NCI-H82 treated with DMSO at 0.1 percent for 48 hours (cell line): ENCODE data around the gene HBP1.
"Not testable (repeated sequence)": the region's sequence is repeated elsewhere in the genome, so short reads cannot be mapped to it uniquely, and the experiment has no call there.

Source experiments
- DNase-seq: peaks from one replicate; lab custom pipeline; 2025; ENCODE audit not compliant: unreplicated experiment; lab: John Stamatoyannopoulos, UW

The HBP1 gene, protein sequence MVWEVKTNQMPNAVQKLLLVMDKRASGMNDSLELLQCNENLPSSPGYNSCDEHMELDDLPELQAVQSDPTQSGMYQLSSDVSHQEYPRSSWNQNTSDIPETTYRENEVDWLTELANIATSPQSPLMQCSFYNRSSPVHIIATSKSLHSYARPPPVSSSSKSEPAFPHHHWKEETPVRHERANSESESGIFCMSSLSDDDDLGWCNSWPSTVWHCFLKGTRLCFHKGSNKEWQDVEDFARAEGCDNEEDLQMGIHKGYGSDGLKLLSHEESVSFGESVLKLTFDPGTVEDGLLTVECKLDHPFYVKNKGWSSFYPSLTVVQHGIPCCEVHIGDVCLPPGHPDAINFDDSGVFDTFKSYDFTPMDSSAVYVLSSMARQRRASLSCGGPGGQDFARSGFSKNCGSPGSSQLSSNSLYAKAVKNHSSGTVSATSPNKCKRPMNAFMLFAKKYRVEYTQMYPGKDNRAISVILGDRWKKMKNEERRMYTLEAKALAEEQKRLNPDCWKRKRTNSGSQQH

DNA sequence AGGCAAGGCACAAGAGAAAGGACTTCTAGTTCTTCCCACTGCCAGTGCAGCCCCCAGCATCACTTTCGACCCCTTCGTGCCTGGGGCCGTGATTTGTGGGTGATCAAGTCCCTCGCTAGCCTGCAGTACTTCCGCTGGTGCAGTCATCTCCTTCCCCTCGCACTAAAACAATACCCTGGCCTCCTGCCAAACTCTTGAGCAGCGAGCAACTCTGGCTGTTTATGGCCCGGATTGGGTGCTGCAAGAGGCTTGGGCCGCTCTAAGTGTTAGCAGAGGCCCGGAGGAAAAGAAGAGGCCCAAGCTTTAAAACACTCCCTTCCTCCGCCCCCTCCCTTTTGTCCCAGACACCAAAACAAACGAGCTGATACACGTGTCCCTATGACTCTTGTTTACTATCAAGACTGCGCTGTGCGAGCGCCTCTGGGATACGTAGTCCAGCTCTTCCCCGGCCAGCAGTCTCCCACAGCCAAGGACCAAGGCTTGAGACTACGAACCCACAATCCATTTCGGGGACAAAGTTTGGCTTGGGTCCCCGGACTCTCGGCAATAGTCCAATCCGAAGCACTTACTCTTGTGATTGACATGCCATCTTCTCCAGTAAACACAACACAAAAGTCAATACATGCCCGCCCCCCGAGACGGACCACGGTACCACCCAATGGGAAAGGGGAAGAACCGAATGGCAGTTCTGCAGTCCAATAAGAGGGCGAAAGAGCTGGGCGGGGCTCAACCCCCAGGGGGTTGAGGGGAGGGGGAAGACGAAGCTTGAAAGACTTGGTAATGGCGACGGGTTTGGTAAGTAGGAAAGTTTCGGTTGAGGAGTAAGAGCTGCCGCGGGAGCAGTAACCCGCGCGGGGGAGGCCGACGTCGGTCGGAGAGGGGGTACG is at the start of gene HBP1:
Gene HBP1, plus strand, starts transcription at position 771 of the 887 bp plus-strand sequence. CDS start 10,891 bp downstream, outside the sequence.
- DNase-seq: peak; percentile 98

DNA sequence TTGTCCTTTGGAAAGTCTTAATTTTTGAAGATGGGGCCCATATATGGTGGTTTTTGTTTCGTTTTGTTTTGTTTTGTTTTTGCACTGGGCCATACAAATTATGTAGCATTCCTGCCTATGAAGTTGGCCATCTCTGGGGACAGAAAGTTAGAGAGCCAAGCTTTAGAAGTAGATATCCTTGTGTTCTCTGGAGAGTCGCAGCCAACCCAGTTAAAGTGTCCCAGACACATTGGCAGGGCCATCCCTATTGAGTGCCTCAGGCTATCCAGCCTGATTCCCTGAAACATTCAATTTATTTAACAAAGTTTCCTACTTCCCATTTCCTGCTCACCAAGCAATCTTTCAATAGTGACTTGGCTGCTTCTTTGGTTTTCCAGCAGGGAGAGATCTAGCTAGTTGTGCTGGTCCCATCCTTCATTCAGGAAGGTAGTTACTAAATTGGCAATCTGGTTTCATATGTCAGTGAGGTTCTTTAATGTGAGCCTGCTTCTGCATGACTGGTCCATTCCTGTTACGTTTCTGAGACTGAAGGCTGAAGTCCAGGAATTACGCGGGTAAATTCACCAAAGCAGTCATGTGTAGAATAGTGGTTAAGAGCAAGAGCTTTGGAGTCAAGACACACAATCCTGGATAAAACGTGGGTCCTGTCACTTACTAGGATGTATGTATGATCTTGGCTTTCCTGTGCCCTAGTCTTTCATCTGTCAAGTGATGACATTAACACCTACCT is 49.3 kb upstream of the HBP1 start:
- DNase-seq: no peak

DNA sequence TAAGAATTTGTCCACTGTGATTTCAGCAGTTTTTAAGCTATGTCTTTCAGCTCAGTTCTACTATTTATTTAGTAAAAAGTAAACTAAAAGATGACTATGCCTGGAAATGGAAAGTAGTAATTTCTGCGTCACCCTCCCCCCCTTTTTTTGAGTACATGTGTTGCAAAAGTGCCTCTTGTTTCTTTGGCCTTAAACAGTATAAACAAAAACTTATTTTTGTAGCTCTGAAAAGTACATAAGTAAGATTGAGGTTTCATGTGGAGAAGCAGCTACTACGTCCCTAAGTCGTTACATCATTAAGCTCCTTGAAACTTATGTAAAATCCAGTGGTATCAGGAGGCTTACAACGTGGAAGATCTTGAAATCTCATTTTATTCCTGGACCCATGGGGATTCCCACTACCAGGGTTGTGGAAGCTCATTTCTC is 46.3 kb upstream of the HBP1 start:
- DNase-seq: no peak

DNA sequence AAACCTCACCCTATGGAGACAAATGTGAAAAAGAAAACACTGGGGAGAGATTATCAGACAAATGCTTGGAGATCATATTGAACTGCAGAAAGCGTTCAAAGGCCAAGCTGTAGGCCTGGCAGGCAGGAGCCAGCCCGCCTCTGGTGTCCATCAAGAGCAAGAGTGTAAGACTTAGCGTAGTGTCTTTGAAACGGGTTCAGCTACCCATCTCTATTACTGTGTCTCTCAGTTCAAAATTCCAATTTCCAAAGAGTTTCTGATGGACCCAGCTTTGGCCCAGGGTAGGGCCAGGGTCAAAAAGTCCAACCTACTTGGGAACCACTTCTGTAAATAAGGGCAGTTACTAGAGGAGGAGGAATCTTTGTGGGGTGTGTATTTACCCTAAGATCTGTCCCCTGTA is 45.4 kb upstream of the HBP1 start:
- DNase-seq: no peak

DNA sequence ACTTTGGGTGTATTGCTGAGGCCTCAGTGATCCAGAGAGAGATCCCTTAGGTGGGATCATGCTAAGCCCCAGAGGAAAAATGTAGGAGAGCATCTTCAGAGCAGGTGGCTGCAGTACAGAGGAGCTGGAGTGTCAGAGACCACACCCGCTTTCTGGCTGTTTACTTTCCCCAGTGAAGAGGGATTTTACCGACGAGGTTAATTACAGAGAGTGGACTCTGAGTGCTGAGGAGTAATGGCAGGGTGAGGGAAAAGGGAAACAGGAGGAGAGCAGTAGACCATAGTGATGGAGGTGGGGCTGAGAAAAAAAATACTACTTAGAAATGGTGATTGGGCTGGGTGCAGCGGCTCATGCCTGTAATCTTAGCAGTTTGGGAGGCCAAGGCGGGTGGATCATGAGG is 43.3 kb upstream of the HBP1 start:
- DNase-seq: no peak

DNA sequence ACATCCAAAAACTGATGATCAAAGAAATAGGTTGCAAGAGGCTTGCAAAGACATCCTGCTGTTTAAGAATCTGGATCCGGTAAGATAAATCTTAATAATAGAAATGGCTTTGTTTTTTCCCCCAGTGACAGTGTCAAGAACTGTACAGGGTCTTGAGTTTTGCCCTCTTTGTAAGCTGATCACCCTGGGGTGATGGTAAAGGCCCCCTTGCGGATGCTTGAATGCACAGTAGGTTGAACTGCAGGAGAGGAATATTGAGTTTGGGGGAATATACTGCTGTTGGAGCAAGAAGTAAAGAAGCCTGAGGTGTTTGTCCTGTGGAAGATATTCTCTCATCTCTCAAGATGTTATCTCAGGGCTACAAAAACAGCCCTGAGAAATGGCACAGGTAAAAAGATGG is 40.6 kb upstream of the HBP1 start:
- no peak for DNase-seq

DNA sequence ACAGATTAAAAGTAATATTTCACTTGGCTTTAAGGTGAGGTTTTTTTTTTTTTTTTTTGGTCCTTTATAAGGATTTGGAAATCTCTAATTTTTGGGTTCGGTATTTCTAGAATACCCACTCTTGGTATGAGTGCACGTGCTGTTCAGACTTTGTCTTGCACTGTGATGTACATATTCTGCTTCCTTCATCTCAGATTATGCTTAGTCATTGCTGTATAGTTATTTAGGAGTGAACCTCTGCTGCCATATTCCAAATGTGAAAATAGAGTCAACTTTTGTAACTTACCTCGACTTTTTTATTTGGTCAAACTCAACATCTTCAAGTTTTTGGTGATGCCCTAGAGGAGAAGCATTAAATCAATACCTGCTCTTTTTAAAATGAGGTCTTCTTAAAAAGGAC is 40.1 kb upstream of the HBP1 start:
- DNase-seq: no peak

DNA sequence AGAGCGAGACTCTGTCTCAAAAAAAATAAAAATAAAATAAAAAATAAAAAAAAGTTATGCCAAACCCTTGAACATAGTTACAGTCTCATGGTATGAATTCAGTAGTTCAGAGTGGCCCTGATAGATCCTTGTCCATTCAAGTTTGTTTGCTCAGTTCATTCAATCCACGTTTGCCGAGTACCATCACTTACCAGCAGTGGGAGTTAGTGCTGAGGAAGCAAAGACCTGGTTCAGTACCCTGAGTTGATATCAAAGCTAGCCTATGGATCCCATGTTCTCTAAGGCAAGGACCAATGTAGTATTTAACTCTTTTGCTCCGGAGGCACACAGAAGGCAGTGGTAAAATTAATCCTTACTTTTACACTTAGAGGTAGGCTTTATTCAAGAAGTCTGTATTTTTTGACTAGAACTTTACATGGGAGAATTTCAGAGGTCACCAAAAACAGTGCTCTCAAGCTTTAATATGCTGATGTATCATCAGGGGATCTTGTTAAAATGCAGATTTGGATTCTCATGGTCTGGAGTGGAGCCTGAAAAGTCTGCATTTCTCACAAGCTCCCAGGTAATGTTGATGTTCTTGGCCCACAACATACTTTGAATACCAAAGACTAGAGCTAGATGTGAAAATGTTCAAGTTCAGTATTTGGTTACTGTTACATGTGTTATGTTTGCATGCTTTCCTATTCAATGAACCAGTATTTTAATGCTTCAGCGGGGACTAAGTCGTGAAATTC is 38.1 kb upstream of the HBP1 start:
- no peak for DNase-seq

DNA sequence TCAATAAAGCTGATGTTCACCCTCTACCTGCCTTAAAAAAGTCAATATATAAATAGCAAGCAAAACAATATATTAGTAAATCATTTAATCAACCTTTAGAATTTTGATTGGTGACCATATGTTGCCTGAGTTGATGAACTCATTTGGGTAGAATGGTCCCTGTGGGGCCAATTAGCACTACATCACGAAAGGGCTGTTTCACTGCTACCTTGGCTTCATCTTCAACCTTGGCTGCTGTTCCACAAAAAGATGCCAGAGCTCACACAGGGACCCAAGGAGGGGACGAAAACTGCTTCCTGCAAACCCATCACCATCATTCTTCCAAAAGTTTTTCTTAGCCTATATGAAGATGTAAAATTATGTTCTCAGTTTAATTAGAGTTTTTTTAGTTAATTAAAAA is 35.4 kb upstream of the HBP1 start:
- DNase-seq: no peak

DNA sequence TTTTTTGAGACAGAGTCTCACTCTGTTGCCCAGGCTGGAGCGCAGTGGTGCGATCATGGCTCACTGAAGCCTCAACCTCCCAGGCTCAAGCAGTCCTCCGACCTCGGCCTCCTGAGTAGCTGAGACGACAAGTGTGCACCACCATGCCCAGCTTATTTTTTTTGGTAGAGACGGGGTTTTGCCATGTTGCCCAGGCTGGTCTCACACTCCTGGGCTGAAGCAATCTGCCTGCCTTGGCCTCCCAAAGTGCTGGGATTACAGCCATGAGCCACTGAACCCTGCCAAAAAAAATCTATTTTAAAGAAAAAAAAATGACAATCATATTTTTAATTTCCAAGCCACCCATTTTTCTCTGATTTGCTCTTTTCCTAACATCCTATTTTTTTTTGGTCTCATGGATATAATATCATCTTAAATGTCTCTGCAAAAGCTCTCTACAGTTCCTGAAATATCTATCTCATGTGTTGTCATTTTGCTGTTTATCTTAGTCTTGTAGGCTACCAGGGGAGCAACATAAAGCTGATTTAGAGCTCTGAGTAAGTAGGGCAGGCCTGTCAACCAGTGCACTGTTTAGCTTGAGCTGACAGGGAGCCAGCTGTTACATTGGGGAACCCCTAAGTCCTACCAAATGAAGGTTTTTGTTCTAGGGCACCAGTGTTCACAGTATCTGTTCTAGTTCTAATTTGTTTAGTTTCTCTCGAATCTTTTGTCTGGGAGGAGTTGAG is 29.9 kb upstream of the HBP1 start:
- DNase-seq: no peak

DNA sequence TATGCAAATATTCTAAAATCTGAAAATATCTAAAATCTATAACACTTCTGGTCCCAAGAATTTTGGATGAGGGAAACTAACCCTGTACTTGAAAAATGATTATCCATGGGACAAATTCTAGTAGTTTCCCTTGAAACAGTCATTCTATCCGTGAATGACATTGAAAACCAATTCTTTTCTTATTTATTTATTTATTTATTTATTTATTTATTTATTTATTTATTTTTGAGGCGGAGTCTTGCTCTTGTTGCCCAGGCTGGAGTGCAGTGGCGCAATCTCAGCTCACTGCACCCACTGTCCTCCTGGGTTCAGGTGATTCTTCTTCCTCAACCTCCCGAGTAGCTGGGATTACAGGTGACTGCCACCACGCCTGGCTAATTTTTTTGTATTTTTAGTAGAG is 24.9 kb upstream of the HBP1 start:
- not testable (repeated sequence) for DNase-seq

DNA sequence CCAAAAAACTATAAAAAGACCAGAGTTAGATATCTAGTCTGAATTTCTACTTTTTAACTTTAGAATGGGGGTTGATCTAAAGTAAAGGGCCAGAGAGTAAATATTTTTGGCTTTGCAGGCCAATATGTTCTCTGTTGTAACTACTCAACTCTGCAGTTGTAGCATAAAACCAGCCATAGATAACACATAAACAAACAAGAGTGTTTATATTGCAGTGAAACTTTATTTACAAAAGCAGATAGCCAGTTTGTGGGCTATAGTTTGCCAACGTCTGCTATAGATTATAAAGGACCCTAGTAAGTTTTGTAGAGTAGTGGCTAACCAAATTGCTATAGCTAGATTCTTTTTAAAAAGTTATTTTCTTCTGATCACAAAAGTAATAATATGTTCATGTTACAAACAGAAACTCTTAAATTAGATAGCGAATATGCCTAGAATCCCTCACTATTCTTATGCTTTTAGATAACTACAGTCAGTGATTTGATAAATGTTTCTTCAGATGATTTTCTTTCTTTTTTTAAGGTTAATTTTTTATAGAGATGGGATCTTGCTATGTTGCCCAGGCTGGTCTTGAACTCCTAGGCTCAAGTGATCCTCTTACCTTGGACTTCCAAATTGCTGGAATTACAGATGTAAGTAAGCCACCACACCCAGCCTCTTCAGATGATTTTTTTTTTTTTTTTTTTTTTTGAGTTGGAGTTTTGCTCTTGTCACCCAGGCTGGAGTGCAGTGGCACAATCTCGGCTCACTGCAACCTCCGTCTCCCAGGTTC is 23.6 kb upstream of the HBP1 start:
- DNase-seq: no peak

DNA sequence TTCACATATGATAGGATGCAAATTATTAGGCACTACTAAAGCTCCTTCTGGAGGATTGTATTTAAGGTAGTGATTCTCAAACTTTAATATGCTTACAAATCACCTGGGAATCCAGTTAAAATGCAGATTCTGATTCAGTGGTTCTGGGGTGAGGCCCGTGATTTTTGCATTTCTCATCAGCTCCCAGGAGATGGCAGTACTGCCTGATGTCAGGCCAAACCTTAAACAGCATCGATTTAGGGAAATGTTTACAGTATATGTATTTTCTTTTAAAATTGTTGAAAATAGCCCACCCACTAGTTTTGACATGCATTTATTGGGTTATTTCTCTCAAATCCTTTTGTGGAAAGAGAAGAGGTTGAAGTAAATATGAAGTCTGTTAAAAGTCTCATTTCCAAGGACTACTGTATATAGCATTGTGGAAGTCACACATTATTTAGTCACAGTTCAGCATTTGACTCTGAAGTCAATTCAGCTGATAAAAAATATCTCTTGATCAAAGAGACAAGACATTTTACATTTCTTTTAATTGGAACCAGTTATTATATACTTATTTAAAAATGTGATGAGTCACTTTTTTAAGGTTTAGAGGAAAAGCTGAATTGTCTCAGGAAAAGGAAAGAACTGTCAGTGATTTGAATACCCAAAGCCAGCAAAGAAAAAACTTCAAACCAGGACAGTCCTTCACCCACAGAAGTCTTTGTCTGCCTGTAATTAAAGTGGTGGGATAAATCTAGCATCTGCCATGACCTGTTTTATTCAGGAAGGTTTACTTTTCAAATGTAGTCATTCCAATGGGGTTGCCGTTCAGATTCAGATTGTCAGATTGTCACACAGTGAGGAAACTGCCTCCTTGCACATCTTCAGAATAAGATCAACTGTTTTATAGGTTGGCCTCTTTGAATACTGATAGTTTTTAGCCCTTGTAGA is 21.1 kb upstream of the HBP1 start:
- no peak for DNase-seq

DNA sequence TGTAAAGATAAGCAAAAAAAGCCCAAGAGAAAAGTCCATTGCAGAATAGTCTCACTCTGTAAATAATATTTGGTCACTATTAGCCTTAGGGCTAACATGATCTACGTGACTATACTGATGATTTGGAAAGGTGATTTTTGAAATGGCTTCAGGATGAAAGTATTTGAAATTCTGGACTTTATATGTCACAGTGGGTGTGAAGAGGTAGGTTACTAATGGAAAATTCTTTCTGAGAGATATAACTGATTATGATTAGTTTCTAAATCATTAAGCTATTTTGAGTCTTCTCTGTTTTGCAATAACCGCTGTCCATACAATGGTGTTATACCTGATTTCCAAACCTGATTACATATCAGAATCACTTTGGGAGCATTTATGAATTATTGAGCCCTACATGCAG is 20.1 kb upstream of the HBP1 start:
- DNase-seq: no peak

DNA sequence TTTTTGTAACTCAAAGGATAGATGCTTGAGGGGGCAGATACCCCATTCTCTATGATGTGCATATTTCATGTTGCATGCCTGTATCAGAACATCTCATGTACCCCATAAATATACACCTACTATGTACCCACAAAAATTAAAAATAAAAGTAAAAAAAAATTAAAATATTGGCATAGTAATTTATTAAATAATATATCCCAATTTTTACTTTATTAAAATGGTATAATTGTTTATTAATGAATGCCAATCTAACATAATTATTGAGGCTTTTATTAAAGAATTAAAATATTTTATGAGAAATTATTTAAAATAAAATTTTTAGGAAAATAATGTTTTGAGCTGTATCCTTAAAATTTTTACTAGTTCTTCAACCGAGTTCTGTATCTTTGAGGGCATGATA is 18.9 kb upstream of the HBP1 start:
- no peak for DNase-seq

DNA sequence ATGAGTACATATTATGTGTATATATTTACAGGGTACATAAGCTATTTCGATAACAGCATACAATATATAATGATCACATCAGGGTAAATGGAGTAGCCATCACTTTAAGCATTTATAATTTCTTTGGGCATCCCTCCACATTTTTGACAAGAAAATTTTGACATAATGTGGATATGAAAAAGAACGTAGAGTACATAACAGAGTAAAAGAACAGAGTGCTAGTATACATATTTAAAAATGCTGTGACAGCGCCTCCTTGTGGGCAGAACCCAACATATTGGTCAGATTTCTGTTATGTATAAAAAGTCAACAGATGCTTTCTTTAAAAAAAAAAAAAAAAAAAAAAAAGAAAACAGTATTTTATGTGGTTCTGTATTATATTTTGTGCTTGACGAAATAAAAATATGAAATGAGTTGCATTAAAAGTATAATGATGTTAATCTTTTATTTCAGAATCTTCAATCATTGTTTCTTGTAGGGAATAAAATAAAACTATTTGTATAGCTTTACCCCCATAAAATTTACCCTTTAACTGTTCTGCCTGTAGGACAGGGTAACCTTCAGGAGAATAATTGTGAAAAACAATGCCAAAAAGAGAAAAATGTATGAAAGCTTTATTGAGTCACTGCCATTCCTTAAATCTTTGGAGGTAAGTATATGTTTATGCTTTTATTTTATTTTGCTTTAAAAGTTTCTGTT is 18.3 kb upstream of the HBP1 start:
- DNase-seq: peak; percentile 10

DNA sequence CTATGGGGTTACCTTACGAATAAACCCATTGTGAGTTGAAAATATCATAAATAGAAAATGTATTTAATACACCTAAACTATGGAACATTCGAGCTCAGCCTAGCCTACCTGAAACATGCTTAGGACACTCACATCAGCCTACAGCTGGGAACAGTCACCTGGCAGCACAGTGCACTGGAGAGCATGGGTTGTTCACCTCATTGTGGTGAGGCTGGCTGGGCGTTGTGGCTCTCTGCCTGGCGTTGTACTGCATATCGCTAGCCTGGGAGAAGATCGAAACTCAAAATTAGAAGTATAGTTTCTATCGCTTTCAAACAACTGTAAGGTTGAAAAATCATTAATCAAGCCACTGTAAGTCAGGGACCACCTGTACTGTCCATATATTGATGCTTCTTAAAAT is 17.3 kb upstream of the HBP1 start:
- DNase-seq: no peak

DNA sequence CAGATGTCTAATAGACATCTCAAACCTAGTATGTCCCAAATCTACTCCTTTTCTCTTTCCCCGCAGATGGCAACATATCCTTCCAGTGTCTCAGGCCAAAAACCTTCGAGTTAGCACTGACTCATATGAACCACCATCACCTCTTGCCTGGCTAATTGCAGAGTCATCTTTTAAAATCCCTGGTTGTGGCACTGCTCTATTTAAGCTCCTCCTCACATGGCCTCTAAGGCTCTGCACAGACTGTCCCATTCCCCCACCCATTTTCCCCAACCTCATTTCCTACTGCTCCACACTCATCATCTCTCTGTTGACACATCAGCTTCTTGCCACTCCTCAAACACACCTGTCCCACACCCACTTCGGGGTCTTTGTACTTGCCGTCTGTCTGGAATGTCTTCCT is 16.8 kb upstream of the HBP1 start:
- DNase-seq: no peak
